ENCODE data around the gene STXBP5.

Gene STXBP5

GRCh38 chr6:147167576-147168461 lies 36.4 kb upstream of the STXBP5 start:
- Mint-ChIP-seq H3K27ac (no peak overlapping the region), H3K4me3 (no peak overlapping the region), H3K9me3 (no peaks in the 10 kb centered on the region), H3K4me1 (peaks cover 3% of the 10 kb centered on the region), H3K36me3 (ENCODE audit: low read depth) (no peaks in the 10 kb centered on the region), H3K27me3 (peaks cover 2% of the 10 kb centered on the region)
- DNase-seq: no peak
- no peak for ATAC-seq

GRCh38 chr6:147169529-147169928 lies 34.7 kb upstream of the STXBP5 start:
- H3K9me3 Mint-ChIP-seq: no peaks in the 10 kb centered on the region
- no peaks in the 10 kb centered on the region for H3K36me3 Mint-ChIP-seq (ENCODE audit: low read depth)
- no peak overlapping the region for H3K4me3 Mint-ChIP-seq
- no peak for DNase-seq
- H3K27me3 Mint-ChIP-seq: peaks cover 2% of the 10 kb centered on the region
- no peak overlapping the region for H3K27ac Mint-ChIP-seq
- ATAC-seq: no peak
- H3K4me1 Mint-ChIP-seq: peaks cover 3% of the 10 kb centered on the region

GRCh38 chr6:147170269-147170668 lies 33.9 kb upstream of the STXBP5 start:
- H3K27ac Mint-ChIP-seq: no peak overlapping the region
- peaks cover 2% of the 10 kb centered on the region for H3K27me3 Mint-ChIP-seq
- peaks cover 3% of the 10 kb centered on the region for H3K4me1 Mint-ChIP-seq
- no peak for ATAC-seq
- H3K9me3 Mint-ChIP-seq: no peaks in the 10 kb centered on the region
- DNase-seq: no peak
- no peak overlapping the region for H3K4me3 Mint-ChIP-seq
- no peaks in the 10 kb centered on the region for H3K36me3 Mint-ChIP-seq (ENCODE audit: low read depth)

GRCh38 chr6:147173140-147173539 lies 31.1 kb upstream of the STXBP5 start:
- Mint-ChIP-seq H3K36me3 (ENCODE audit: low read depth) (no peaks in the 10 kb centered on the region), H3K9me3 (no peaks in the 10 kb centered on the region), H3K27me3 (peaks cover 2% of the 10 kb centered on the region), H3K4me3 (no peak overlapping the region), H3K27ac (no peak overlapping the region), H3K4me1 (no peaks in the 10 kb centered on the region)
- no peak for DNase-seq
- ATAC-seq: no peak

- Mint-ChIP-seq H3K4me1 (no peaks in the 10 kb centered on the region), H3K4me3 (no peak overlapping the region), H3K27me3 (no peaks in the 10 kb centered on the region), H3K9me3 (no peaks in the 10 kb centered on the region), H3K27ac (no peak overlapping the region), H3K36me3 (ENCODE audit: low read depth) (no peaks in the 10 kb centered on the region)
- DNase-seq (no peak), ATAC-seq (no peak)
Observed at GRCh38 chr6:147173675-147174308, 30.4 kb upstream of the STXBP5 start.

- Mint-ChIP-seq H3K9me3 (no peaks in the 10 kb centered on the region), H3K4me1 (no peaks in the 10 kb centered on the region), H3K27me3 (no peaks in the 10 kb centered on the region), H3K4me3 (no peak overlapping the region), H3K27ac (no peak overlapping the region), H3K36me3 (ENCODE audit: low read depth) (no peaks in the 10 kb centered on the region)
- ATAC-seq (no peak), DNase-seq (no peak)
Observed at GRCh38 chr6:147176795-147177194, 27.4 kb upstream of the STXBP5 start.

- no peaks in the 10 kb centered on the region for H3K4me1 Mint-ChIP-seq
Observed at GRCh38 chr6:147177286-147177685, 26.9 kb upstream of the STXBP5 start.

GRCh38 chr6:147178355-147178754 lies 25.9 kb upstream of the STXBP5 start:
- H3K9me3 Mint-ChIP-seq: no peaks in the 10 kb centered on the region
- no peaks in the 10 kb centered on the region for H3K27me3 Mint-ChIP-seq
- ATAC-seq: no peak
- no peaks in the 10 kb centered on the region for H3K36me3 Mint-ChIP-seq (ENCODE audit: low read depth)
- H3K4me3 Mint-ChIP-seq: no peak overlapping the region
- H3K27ac Mint-ChIP-seq: no peak overlapping the region
- no peaks in the 10 kb centered on the region for H3K4me1 Mint-ChIP-seq
- no peak for DNase-seq

More at GRCh38 chr6:147177286-147177685, 26.9 kb upstream of the STXBP5 start:
- DNase-seq: no peak
- Mint-ChIP-seq H3K27ac (no peak overlapping the region), H3K4me3 (no peak overlapping the region), H3K27me3 (no peaks in the 10 kb centered on the region), H3K9me3 (no peaks in the 10 kb centered on the region), H3K36me3 (ENCODE audit: low read depth) (no peaks in the 10 kb centered on the region)
- ATAC-seq: no peak

- Mint-ChIP-seq H3K9me3 (no peaks in the 10 kb centered on the region), H3K27me3 (no peaks in the 10 kb centered on the region), H3K4me3 (no peak overlapping the region), H3K27ac (no peak overlapping the region), H3K36me3 (ENCODE audit: low read depth) (no peaks in the 10 kb centered on the region), H3K4me1 (no peaks in the 10 kb centered on the region)
- no peak for ATAC-seq
- no peak for DNase-seq
Observed at GRCh38 chr6:147179809-147180208, 24.4 kb upstream of the STXBP5 start.

GRCh38 chr6:147180926-147181325 lies 23.3 kb upstream of the STXBP5 start:
- no peaks in the 10 kb centered on the region for H3K36me3 Mint-ChIP-seq (ENCODE audit: low read depth)
- no peaks in the 10 kb centered on the region for H3K4me1 Mint-ChIP-seq
- no peak overlapping the region for H3K4me3 Mint-ChIP-seq
- H3K27ac Mint-ChIP-seq: no peak overlapping the region
- peaks cover 2% of the 10 kb centered on the region for H3K27me3 Mint-ChIP-seq
- no peaks in the 10 kb centered on the region for H3K9me3 Mint-ChIP-seq
- ATAC-seq (no peak), DNase-seq (no peak)

GRCh38 chr6:147184379-147184778 lies 19.8 kb upstream of the STXBP5 start:
- Mint-ChIP-seq H3K27ac (no peak overlapping the region), H3K9me3 (no peaks in the 10 kb centered on the region), H3K27me3 (peaks cover 4% of the 10 kb centered on the region), H3K4me3 (no peak overlapping the region), H3K4me1 (no peaks in the 10 kb centered on the region), H3K36me3 (ENCODE audit: low read depth) (no peaks in the 10 kb centered on the region)
- no peak for ATAC-seq
- DNase-seq: no peak

GRCh38 chr6:147185216-147185615 lies 19.0 kb upstream of the STXBP5 start:
- H3K4me1 Mint-ChIP-seq: no peaks in the 10 kb centered on the region
- H3K27ac Mint-ChIP-seq: no peak overlapping the region
- DNase-seq (no peak), ATAC-seq (no peak)
- no peak overlapping the region for H3K4me3 Mint-ChIP-seq
- H3K9me3 Mint-ChIP-seq: no peaks in the 10 kb centered on the region
- no peaks in the 10 kb centered on the region for H3K36me3 Mint-ChIP-seq (ENCODE audit: low read depth)
- H3K27me3 Mint-ChIP-seq: peaks cover 4% of the 10 kb centered on the region

- H3K4me1 Mint-ChIP-seq: peaks cover 15% of the 10 kb centered on the region
- no peaks in the 10 kb centered on the region for H3K9me3 Mint-ChIP-seq
Observed at GRCh38 chr6:147190556-147190955, 13.7 kb upstream of the STXBP5 start.

GRCh38 chr6:147192278-147192911 lies 11.8 kb upstream of the STXBP5 start:
- Mint-ChIP-seq H3K27me3 (no peaks in the 10 kb centered on the region), H3K36me3 (ENCODE audit: low read depth) (no peaks in the 10 kb centered on the region), H3K4me1 (peaks cover 28% of the 10 kb centered on the region), H3K9me3 (no peaks in the 10 kb centered on the region), H3K27ac (no peak overlapping the region), H3K4me3 (no peak overlapping the region)
- DNase-seq (no peak), ATAC-seq (no peak)

More at GRCh38 chr6:147190556-147190955, 13.7 kb upstream of the STXBP5 start:
- ATAC-seq (no peak), DNase-seq (no peak)
- Mint-ChIP-seq H3K27ac (no peak overlapping the region), H3K36me3 (ENCODE audit: low read depth) (no peaks in the 10 kb centered on the region), H3K27me3 (peaks cover 2% of the 10 kb centered on the region), H3K4me3 (no peak overlapping the region)

Measured in activated naive CD8-positive, alpha-beta T cell treated with anti-CD3 and anti-CD28 coated beads, Interleukin-2, amount 50 U/mL, for 24 hours (primary cell).